Measurements from ENCODE around the gene SMARCB1.

SMARCB1 gene

GRCh38 chr22:23789638-23790037 lies 2.9 kb downstream of the SMARCB1 start:
- no CpG with 5 or more reads among the region's 4 CpGs for WGBS, 2 donors (ENCODE audit: extremely low coverage in 2 of 2, insufficient read length in 2 of 2, insufficient replicate concordance in 1 of 2)
- Histone ChIP-seq H3K23ac (ENCODE audit: low read depth, low read length, poor library complexity) (no peak overlapping the region), H2BK15ac (ENCODE audit: low read length) (no peak overlapping the region), H2BK120ac (ENCODE audit: low read depth, low read length) (no peak overlapping the region), H3K9ac (ENCODE audit: low read depth, low read length, poor library complexity) (no peak overlapping the region), H2BK5ac (ENCODE audit: low read length) (no peak overlapping the region), H3K27me3 (ENCODE audit: control insufficient read depth in 3 of 3, insufficient read depth in 3 of 3, low read depth in 1 of 3, low read length in 3 of 3) (no peaks in the 10 kb centered on the region), H2AK5ac (ENCODE audit: low read depth, low read length) (no peak overlapping the region), H3K14ac (ENCODE audit: low read length) (no peak overlapping the region), H3K4me3 (ENCODE audit: low read length in 2 of 2) (peak overlapping the region in 1 of 2 donors; percentile 10), H4K8ac (ENCODE audit: low read depth, low read length) (no peak overlapping the region), H3K79me1 (ENCODE audit: low read depth, low read length) (peaks cover 17% of the 10 kb centered on the region), H3K4ac (ENCODE audit: low read length) (no peak overlapping the region), H4K91ac (ENCODE audit: low read depth, low read length, poor library complexity) (no peak overlapping the region), H3K4me2 (ENCODE audit: insufficient read depth, low read length, poor library complexity, severe bottlenecking) (no peak overlapping the region), H3K4me1 (ENCODE audit: control insufficient read depth in 2 of 2, insufficient read depth in 1 of 2, low read depth in 1 of 2, low read length in 2 of 2) (peaks cover 6 to 11% of the 10 kb centered on the region in 2 donors), H3K36me3 (replicated peaks in 1 of 2; ENCODE audit: control insufficient read depth in 2 of 2, insufficient read depth in 2 of 2, low read length in 2 of 2) (peaks cover 15 to 62% of the 10 kb centered on the region in 2 donors), H2BK12ac (ENCODE audit: low read length) (no peak overlapping the region), H3K18ac (ENCODE audit: low read length) (no peak overlapping the region), H2AFZ (ENCODE audit: low read length) (no peak overlapping the region), H3K27ac (replicated peaks; ENCODE audit: low read length) (no peak overlapping the region), H3K9me3 (replicated peaks in 1 of 2; ENCODE audit: control insufficient read depth in 2 of 2, insufficient read depth in 1 of 2, low read depth in 1 of 2, low read length in 2 of 2) (no peaks in the 10 kb centered on the region)
- DNase-seq (ENCODE audit: low spot score) = no peak

GRCh38 chr22:23790819-23791737 lies 4.3 kb downstream of the SMARCB1 start:
- Histone ChIP-seq H2BK12ac (ENCODE audit: low read length) (no peak overlapping the region), H3K4me2 (ENCODE audit: insufficient read depth, low read length, poor library complexity, severe bottlenecking) (no peak overlapping the region), H2BK120ac (ENCODE audit: low read depth, low read length) (no peak overlapping the region), H2BK5ac (ENCODE audit: low read length) (no peak overlapping the region), H3K27ac (replicated peaks; ENCODE audit: low read length) (no peak overlapping the region), H2AFZ (ENCODE audit: low read length) (no peak overlapping the region), H3K79me1 (ENCODE audit: low read depth, low read length) (peaks cover 17% of the 10 kb centered on the region), H3K23ac (ENCODE audit: low read depth, low read length, poor library complexity) (no peak overlapping the region), H4K91ac (ENCODE audit: low read depth, low read length, poor library complexity) (no peak overlapping the region), H3K4ac (ENCODE audit: low read length) (no peak overlapping the region), H3K9ac (ENCODE audit: low read depth, low read length, poor library complexity) (no peak overlapping the region), H3K4me1 (ENCODE audit: control insufficient read depth in 2 of 2, insufficient read depth in 1 of 2, low read depth in 1 of 2, low read length in 2 of 2) (peaks cover 6 to 11% of the 10 kb centered on the region in 2 donors), H3K9me3 (replicated peaks in 1 of 2; ENCODE audit: control insufficient read depth in 2 of 2, insufficient read depth in 1 of 2, low read depth in 1 of 2, low read length in 2 of 2) (no peaks in the 10 kb centered on the region), H3K4me3 (ENCODE audit: low read length in 2 of 2) (no peak overlapping the region), H3K36me3 (replicated peaks in 1 of 2; ENCODE audit: control insufficient read depth in 2 of 2, insufficient read depth in 2 of 2, low read length in 2 of 2) (peaks cover 20 to 75% of the 10 kb centered on the region in 2 donors), H2AK5ac (ENCODE audit: low read depth, low read length) (no peak overlapping the region), H3K18ac (ENCODE audit: low read length) (no peak overlapping the region), H3K27me3 (ENCODE audit: control insufficient read depth in 3 of 3, insufficient read depth in 3 of 3, low read depth in 1 of 3, low read length in 3 of 3) (no peaks in the 10 kb centered on the region), H3K14ac (ENCODE audit: low read length) (no peak overlapping the region), H4K8ac (ENCODE audit: low read depth, low read length) (no peak overlapping the region), H2BK15ac (ENCODE audit: low read length) (no peak overlapping the region)
- DNase-seq (ENCODE audit: low spot score) = no peak
- WGBS, 2 donors (ENCODE audit: extremely low coverage in 2 of 2, insufficient read length in 2 of 2, insufficient replicate concordance in 1 of 2) = no CpG with 5 or more reads among the region's 11 CpGs

GRCh38 chr22:23791738-23792645 lies 5.2 kb downstream of the SMARCB1 start:
- Histone ChIP-seq H3K9ac (ENCODE audit: low read depth, low read length, poor library complexity) (no peak overlapping the region), H3K18ac (ENCODE audit: low read length) (no peak overlapping the region), H3K9me3 (replicated peaks in 1 of 2; ENCODE audit: control insufficient read depth in 2 of 2, insufficient read depth in 1 of 2, low read depth in 1 of 2, low read length in 2 of 2) (no peaks in the 10 kb centered on the region), H2BK5ac (ENCODE audit: low read length) (no peak overlapping the region), H4K91ac (ENCODE audit: low read depth, low read length, poor library complexity) (no peak overlapping the region), H2BK120ac (ENCODE audit: low read depth, low read length) (no peak overlapping the region), H3K27ac (replicated peaks; ENCODE audit: low read length) (no peak overlapping the region), H2AK5ac (ENCODE audit: low read depth, low read length) (no peak overlapping the region), H3K23ac (ENCODE audit: low read depth, low read length, poor library complexity) (no peak overlapping the region), H2AFZ (ENCODE audit: low read length) (no peak overlapping the region), H3K4me3 (ENCODE audit: low read length in 2 of 2) (no peak overlapping the region), H2BK12ac (ENCODE audit: low read length) (no peak overlapping the region), H3K36me3 (replicated peaks in 1 of 2; ENCODE audit: control insufficient read depth in 2 of 2, insufficient read depth in 2 of 2, low read length in 2 of 2) (peaks cover 27 to 83% of the 10 kb centered on the region in 2 donors), H3K4me1 (ENCODE audit: control insufficient read depth in 2 of 2, insufficient read depth in 1 of 2, low read depth in 1 of 2, low read length in 2 of 2) (peaks cover 3 to 7% of the 10 kb centered on the region in 2 donors), H3K4ac (ENCODE audit: low read length) (no peak overlapping the region), H3K4me2 (ENCODE audit: insufficient read depth, low read length, poor library complexity, severe bottlenecking) (no peak overlapping the region), H3K79me1 (ENCODE audit: low read depth, low read length) (peaks cover 17% of the 10 kb centered on the region), H2BK15ac (ENCODE audit: low read length) (no peak overlapping the region), H3K14ac (ENCODE audit: low read length) (no peak overlapping the region), H3K27me3 (ENCODE audit: control insufficient read depth in 3 of 3, insufficient read depth in 3 of 3, low read depth in 1 of 3, low read length in 3 of 3) (no peaks in the 10 kb centered on the region), H4K8ac (ENCODE audit: low read depth, low read length) (no peak overlapping the region)
- DNase-seq (ENCODE audit: low spot score) = no peak
- WGBS, 2 donors (ENCODE audit: extremely low coverage in 2 of 2, insufficient read length in 2 of 2, insufficient replicate concordance in 1 of 2) = no CpG with 5 or more reads among the region's 25 CpGs

- DNase-seq (ENCODE audit: low spot score) = no peak
- H3K9ac ChIP-seq (ENCODE audit: low read depth, low read length, poor library complexity) = no peak overlapping the region
- H3K18ac ChIP-seq (ENCODE audit: low read length) = no peak overlapping the region
- H4K8ac ChIP-seq (ENCODE audit: low read depth, low read length) = no peak overlapping the region
- no peak overlapping the region for H3K4ac ChIP-seq (ENCODE audit: low read length)
- no peak overlapping the region for H3K27ac ChIP-seq (replicated peaks; ENCODE audit: low read length)
- no CpG with 5 or more reads among the region's 8 CpGs for WGBS, 2 donors (ENCODE audit: extremely low coverage in 2 of 2, insufficient read length in 2 of 2, insufficient replicate concordance in 1 of 2)
- H3K4me2 ChIP-seq (ENCODE audit: insufficient read depth, low read length, poor library complexity, severe bottlenecking) = no peak overlapping the region
- H3K9me3 ChIP-seq (replicated peaks in 1 of 2; ENCODE audit: control insufficient read depth in 2 of 2, insufficient read depth in 1 of 2, low read depth in 1 of 2, low read length in 2 of 2) = no peaks in the 10 kb centered on the region
- peaks cover 34 to 88% of the 10 kb centered on the region in 2 donors for H3K36me3 ChIP-seq (replicated peaks in 1 of 2; ENCODE audit: control insufficient read depth in 2 of 2, insufficient read depth in 2 of 2, low read length in 2 of 2)
- H3K27me3 ChIP-seq (ENCODE audit: control insufficient read depth in 3 of 3, insufficient read depth in 3 of 3, low read depth in 1 of 3, low read length in 3 of 3) = no peaks in the 10 kb centered on the region
- no peak overlapping the region for H3K23ac ChIP-seq (ENCODE audit: low read depth, low read length, poor library complexity)
- H2BK120ac ChIP-seq (ENCODE audit: low read depth, low read length) = no peak overlapping the region
- H3K14ac ChIP-seq (ENCODE audit: low read length) = no peak overlapping the region
- no peak overlapping the region for H2AFZ ChIP-seq (ENCODE audit: low read length)
- H3K4me3 ChIP-seq (ENCODE audit: low read length in 2 of 2) = no peak overlapping the region
- H3K79me1 ChIP-seq (ENCODE audit: low read depth, low read length) = peaks cover 12% of the 10 kb centered on the region
- H4K91ac ChIP-seq (ENCODE audit: low read depth, low read length, poor library complexity) = no peak overlapping the region
- no peak overlapping the region for H2BK5ac ChIP-seq (ENCODE audit: low read length)
- H2BK12ac ChIP-seq (ENCODE audit: low read length) = no peak overlapping the region
- peaks cover 0 to 1% of the 10 kb centered on the region in 2 donors for H3K4me1 ChIP-seq (ENCODE audit: control insufficient read depth in 2 of 2, insufficient read depth in 1 of 2, low read depth in 1 of 2, low read length in 2 of 2)
- no peak overlapping the region for H2AK5ac ChIP-seq (ENCODE audit: low read depth, low read length)
- H2BK15ac ChIP-seq (ENCODE audit: low read length) = no peak overlapping the region
Observed at GRCh38 chr22:23793326-23793725, 6.6 kb downstream of the SMARCB1 start.
